Psoas muscle (tissue), 8 donors: Measurements from ENCODE around the gene SMURF1. TPM values are rescaled to one million over a fixed set of nuclear protein-coding genes. Genes with fewer than 3 reads are reported as not detected.

Experiments
- ATAC-seq, 4 donors: fragments of 200-7000 bp; cut with Tn5 transposase; one replicate each; pipeline ENCODE4 v1.9.1; 2020; ENCODE audit warnings: moderate library complexity in 3 of 4, mild to moderate bottlenecking in 2 of 4
- DNase-seq, 2 donors: peaks; one replicate each; pipeline ENCODE4 v3.0.0-alpha.2; 2020
- H3K27ac ChIP-seq: fragments of 200-600 bp; one replicate; pipeline ENCODE4 v1.8.0; 2022
- H3K27me3 ChIP-seq, 3 donors: fragments of 200-600 bp in 1 of 3; one replicate each; pipeline versions ENCODE4 v1.6.1 to v1.8.0; 2013 to 2022; ENCODE audit warnings: low read length in 2 of 3, mild to moderate bottlenecking in 2 of 3, moderate library complexity in 1 of 3; ENCODE audit not compliant: insufficient read depth in 3 of 3
- H3K36me3 ChIP-seq, 2 donors: fragments of 200-600 bp in 1 of 2; one replicate each; pipeline versions ENCODE4 v1.6.1 to v1.8.0; 2013 to 2022; ENCODE audit warnings: low read depth in 1 of 2, mild to moderate bottlenecking in 1 of 2, moderate library complexity in 1 of 2; ENCODE audit not compliant: insufficient read depth in 1 of 2
- H3K4me1 ChIP-seq: fragments of 200-600 bp; one replicate; pipeline ENCODE4 v1.8.0; 2022
- H3K4me3 ChIP-seq: fragments of 200-600 bp; one replicate; pipeline ENCODE4 v1.8.0; 2022; ENCODE audit warnings: mild to moderate bottlenecking
- H3K9me3 ChIP-seq: fragments of 200-600 bp; one replicate; pipeline ENCODE4 v1.8.0; 2022
- WGBS, 3 donors: extraction: QIAGEN DNeasy Blood & Tissue Kit; methylation state at CpG; one replicate each; pipeline versions ENCODE4 v1.1.6 to v1.1.7; 2013; 5-methylcytosine and 5-hydroxymethylcytosine counted together
- intact Hi-C, 2 donors: fragments of 100-400 bp; cut with DNase I; formaldehyde crosslinking; loops; one replicate each; pipeline versions ENCODE4 v1.11.0 to v1.14.2; 2022
- polyA plus RNA-seq, 3 donors: library from polyadenylated mRNA; stranded (reverse); fragments of 200-250 nt; gene quantifications; one replicate each; pipeline ENCODE4 v1.2.3, GENCODE V29; 2013
- total RNA-seq, 4 donors: library from RNA; stranded (reverse); fragmentation: NEBNext Ultra II Directional in 2 of 4; extraction: Animal tissue kit (Norgen Biotek cat#: 25700) in 2 of 4; gene quantifications; one replicate each; pipeline versions ENCODE4 v1.2.1 to v1.2.4, GENCODE V29; 2021 to 2023
- TF ChIP-seq, protein P1 (sequence below): fragments of 200-600 bp; IDR thresholded peaks from one replicate; pipeline ENCODE4 v1.8.0; 2022; ENCODE audit warnings: antibody characterized with exemption
- donor health status: healthy with polysubstance abuse.
- donor health status: DM: no; HTN: no; CAD: no; lungs with moderate emphysema.
- donor health status: Bipolar disorder and iron deficiency.
- donor health status: healthy.
- donor health status: DM: yes; HTN: yes; CAD: no.
- donor health status: DM: no; HTN: no; CAD: no.
- donor health status: DM: no; HTN: no; CAD: no.
- donor health status: DM: yes; HTN: yes; CAD: no.

Gene SMURF1
- total and polyA plus RNA-seq, 7 donors: 5.8 to 16.9 (median 10.2) TPM

DNA sequence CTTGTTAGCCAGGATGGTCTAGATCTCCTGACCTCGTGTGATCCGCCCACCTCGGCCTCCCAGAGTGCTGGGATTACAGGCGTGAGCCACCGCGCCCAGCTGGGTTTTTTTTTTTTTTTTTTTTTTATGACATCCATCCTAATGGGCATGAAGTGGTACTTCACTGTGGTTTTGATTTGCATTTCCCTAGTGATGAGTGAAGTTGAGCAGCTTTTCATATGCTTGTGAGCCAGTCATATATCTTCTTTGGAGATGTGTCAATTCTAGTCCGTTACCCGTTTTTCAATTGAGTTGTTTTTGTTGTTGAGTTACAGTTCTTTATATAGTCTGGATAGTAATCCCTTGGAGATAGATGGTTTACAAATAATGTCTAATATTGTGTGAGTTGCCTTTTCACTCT, 127.7 kb downstream of the SMURF1 start:
- intact Hi-C loops: no loop called here
- Histone ChIP-seq H3K27ac (no peak overlapping the region), H3K27me3 (no peaks in the 10 kb centered on the region), H3K4me1 (no peaks in the 10 kb centered on the region), H3K4me3 (no peak overlapping the region), H3K9me3 (no peaks in the 10 kb centered on the region), H3K36me3 (peaks cover 4 to 77% of the 10 kb centered on the region in 2 donors)
- no peak for DNase-seq
- WGBS, 3 donors: 96 to 98% (median 98%) methylated on average over 7 to 8 of the region's 8 CpGs
- no peak for ATAC-seq
- TF ChIP-seq, protein P1, sequence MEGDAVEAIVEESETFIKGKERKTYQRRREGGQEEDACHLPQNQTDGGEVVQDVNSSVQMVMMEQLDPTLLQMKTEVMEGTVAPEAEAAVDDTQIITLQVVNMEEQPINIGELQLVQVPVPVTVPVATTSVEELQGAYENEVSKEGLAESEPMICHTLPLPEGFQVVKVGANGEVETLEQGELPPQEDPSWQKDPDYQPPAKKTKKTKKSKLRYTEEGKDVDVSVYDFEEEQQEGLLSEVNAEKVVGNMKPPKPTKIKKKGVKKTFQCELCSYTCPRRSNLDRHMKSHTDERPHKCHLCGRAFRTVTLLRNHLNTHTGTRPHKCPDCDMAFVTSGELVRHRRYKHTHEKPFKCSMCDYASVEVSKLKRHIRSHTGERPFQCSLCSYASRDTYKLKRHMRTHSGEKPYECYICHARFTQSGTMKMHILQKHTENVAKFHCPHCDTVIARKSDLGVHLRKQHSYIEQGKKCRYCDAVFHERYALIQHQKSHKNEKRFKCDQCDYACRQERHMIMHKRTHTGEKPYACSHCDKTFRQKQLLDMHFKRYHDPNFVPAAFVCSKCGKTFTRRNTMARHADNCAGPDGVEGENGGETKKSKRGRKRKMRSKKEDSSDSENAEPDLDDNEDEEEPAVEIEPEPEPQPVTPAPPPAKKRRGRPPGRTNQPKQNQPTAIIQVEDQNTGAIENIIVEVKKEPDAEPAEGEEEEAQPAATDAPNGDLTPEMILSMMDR: no peak

DNA sequence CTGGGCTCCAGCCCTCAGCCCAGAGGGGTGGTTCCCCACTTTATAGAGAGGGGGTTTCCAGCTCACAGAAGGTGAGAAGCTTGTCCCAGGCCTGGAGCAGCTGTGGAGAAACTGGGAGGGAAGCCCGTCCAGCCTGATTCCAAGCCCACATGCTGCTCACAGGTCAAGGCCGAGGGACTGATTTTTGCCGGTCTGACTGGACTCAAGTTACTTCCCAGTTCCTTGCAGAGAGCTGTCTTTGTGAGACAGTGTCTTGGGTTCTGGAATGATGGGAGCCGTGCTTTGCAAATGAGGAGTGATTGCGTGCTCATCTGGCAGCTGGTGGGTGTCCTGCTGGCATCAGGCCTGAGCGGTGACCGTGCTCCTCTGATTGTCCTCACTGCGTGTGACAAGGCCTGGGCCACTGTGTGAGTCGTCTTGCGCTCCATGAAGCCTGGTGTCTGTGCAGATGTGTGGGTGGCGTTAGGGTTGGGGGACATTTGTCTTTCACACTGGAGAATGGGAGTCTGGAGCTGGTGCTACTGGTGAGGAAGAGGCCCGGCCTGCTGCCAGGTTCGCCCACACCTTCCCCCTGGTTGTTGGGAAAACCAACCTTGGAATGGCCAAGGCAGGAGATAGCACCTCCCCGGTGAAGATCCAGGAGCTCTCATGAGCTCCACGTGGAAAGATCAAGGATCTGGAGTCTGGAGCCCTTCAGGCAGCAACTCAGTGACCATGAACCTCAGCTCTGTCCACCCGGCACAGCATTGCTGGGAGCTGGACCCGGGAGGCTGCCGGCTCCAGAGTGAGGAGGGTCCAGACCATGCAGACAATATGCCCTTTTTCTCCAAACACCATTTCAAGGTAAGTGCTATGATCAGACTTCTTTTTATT, 129.6 kb downstream of the SMURF1 start:
- TF ChIP-seq, protein P1: no peak
- DNase-seq (no peak), ATAC-seq (peak in 1 of 4 donors; percentile 27)
- intact Hi-C loops: no loop called here
- Histone ChIP-seq H3K36me3 (peaks cover 4 to 79% of the 10 kb centered on the region in 2 donors), H3K4me3 (no peak overlapping the region), H3K9me3 (no peaks in the 10 kb centered on the region), H3K27ac (no peak overlapping the region), H3K27me3 (no peaks in the 10 kb centered on the region), H3K4me1 (no peaks in the 10 kb centered on the region)
- 90 to 93% (median 93%) methylated on average over 18 of the region's 18 CpGs for WGBS, 3 donors

DNA sequence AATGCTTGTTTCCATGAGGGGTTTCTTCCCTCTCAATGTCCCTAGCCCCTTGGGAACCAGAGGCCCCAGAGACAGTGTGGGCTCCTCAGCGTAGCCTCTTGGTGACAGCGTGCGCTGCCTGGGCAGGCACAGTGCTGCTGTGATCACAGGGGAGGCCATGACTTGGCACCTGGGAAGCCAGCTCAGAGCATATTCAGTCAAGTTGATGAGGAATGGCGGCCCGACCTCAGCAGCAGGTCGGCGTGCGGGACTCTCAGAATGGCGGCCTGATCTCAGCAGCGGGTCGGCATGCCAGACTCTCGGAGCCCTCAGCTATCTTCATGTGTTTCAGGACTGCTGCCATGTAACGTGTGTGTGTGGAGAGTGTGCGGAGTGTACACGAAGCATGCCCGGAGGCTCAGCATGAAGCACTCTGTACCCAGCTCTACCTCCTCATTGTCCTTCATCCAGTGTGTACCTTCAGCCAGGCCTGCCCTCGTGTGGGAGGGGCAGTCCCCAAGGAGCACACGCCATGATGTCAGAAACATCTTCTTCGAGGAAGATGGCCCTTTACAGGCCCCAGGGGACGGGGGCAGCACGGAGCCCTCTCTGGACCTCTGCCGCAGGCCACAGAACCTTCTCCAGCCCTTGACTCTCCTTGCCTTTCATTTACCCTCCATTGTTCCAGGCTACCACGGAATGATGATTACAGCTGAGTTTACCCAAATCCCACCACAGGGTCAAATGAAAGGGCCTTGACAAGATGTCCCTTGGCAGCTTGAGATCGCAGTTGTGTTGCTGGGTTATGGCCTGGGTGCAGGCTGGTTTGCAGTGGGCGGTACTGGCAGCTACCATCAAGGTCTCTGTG, 130.4 kb downstream of the SMURF1 start:
- WGBS, 3 donors: 93 to 96% (median 95%) methylated on average over 25 of the region's 25 CpGs
- TF ChIP-seq, protein P1: no peak
- ATAC-seq (peak in 1 of 4 donors; percentile 28), DNase-seq (no peak)
- intact Hi-C loops: no loop called here
- Histone ChIP-seq H3K4me3 (no peak overlapping the region), H3K4me1 (no peaks in the 10 kb centered on the region), H3K9me3 (no peaks in the 10 kb centered on the region), H3K27ac (no peak overlapping the region), H3K36me3 (peaks cover 4 to 84% of the 10 kb centered on the region in 2 donors), H3K27me3 (no peaks in the 10 kb centered on the region)

DNA sequence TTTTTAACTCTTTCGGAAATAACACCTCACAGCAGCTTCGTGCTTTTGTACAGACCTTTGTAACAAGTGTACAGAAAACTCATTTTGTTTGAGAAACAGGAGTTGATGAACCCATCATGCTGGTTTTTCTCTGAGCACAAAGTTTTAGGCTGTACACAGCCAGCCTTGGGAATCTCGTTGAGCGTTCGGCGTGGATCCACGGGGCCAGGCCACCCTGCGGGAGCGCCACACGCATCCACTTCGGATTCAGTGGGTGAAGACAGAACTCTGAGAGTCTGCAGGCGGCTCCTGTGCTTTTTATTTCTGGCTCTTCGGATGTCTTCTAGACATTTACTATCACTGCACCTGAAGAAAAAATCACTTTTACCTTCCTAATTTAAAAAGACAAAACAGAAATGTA, 131.2 kb downstream of the SMURF1 start:
- TF ChIP-seq, protein P1: no peak
- no peak overlapping the region for H3K27ac ChIP-seq
- intact Hi-C loops: no loop called here
- WGBS, 3 donors: 94 to 97% (median 96%) methylated on average over 13 of the region's 13 CpGs
- peaks cover 6 to 92% of the 10 kb centered on the region in 2 donors for H3K36me3 ChIP-seq
- no peak overlapping the region for H3K4me3 ChIP-seq
- DNase-seq (no peak), ATAC-seq (no peak)
- no peaks in the 10 kb centered on the region for H3K4me1 ChIP-seq
- H3K9me3 ChIP-seq: no peaks in the 10 kb centered on the region
- H3K27me3 ChIP-seq: no peaks in the 10 kb centered on the region
